Esophagus muscularis mucosa (tissue), 4 donors: ENCODE data around the gene MARF1. TPM values are rescaled to one million over a fixed set of nuclear protein-coding genes. Genes with fewer than 3 reads are reported as not detected.
"Not testable (repeated sequence)": the region's sequence is repeated elsewhere in the genome, so short reads cannot be mapped to it uniquely, and the experiment has no call there.

Experiments used
- DNase-seq: peaks from one replicate; pipeline ENCODE4 v3.0.0-alpha.2; 2017; ENCODE audit errors: extremely low spot score
- H3K27ac ChIP-seq, 4 donors: fragments of 200-600 bp; sonication (generic); replicated peaks in 1 of 4; 1 replicate in 3 of 4; 2 replicates in 1 of 4; pipeline ENCODE4 v1.5.1; 2016 to 2019; ENCODE audit warnings: mild to moderate bottlenecking in 1 of 4
- H3K27me3 ChIP-seq, 4 donors: fragments of 200-600 bp; sonication (generic); one replicate each; pipeline versions ENCODE4 v1.5.1 to v1.6.0; 2016 to 2019
- H3K36me3 ChIP-seq, 4 donors: fragments of 200-600 bp; sonication (generic); one replicate each; pipeline ENCODE4 v1.5.1; 2016 to 2019
- H3K4me1 ChIP-seq, 4 donors: fragments of 200-600 bp; sonication (generic); one replicate each; pipeline ENCODE4 v1.5.1; 2016 to 2019
- H3K4me3 ChIP-seq, 4 donors: fragments of 200-600 bp; sonication (generic); 1 replicate in 2 of 4; 2 replicates in 2 of 4; pipeline ENCODE4 v1.5.1; 2016 to 2019; ENCODE audit warnings: mild to moderate bottlenecking in 4 of 4, moderate library complexity in 1 of 4
- H3K9me3 ChIP-seq, 4 donors: fragments of 200-600 bp; sonication (generic); 1 replicate in 3 of 4; 2 replicates in 1 of 4; pipeline ENCODE4 v1.5.1; 2016 to 2019
- EP300 ChIP-seq: sonication (generic); formaldehyde crosslinking; IDR thresholded peaks from one replicate; pipeline ENCODE4 v1.6.1; 2017; ENCODE audit warnings: antibody characterized with exemption
- POLR2A ChIP-seq: fragments of 450-650 bp; IDR thresholded peaks from one replicate; pipeline ENCODE4 v1.6.1; 2017; ENCODE audit warnings: antibody characterized with exemption, moderate library complexity, mild to moderate bottlenecking, low read depth
- POLR2AphosphoS5 ChIP-seq, 2 donors: sonication (generic); formaldehyde crosslinking; IDR thresholded peaks; one replicate each; pipeline ENCODE4 v1.6.1; 2017; ENCODE audit warnings: antibody characterized with exemption in 2 of 2
- WGBS: methylation state at CpG from one replicate; pipeline ENCODE4 v1.1.5; 2018; 5-methylcytosine and 5-hydroxymethylcytosine counted together
- intact Hi-C: fragments of 100-400 bp; cut with DNase I; formaldehyde crosslinking; loops from one replicate; pipeline ENCODE4 v1.15.1; 2023
- total RNA-seq, 4 donors: library from RNA; depleted of rRNA; stranded (reverse); fragments of >200 nt; gene quantifications; one replicate each; pipeline versions ENCODE4 v1.1.0 to v1.2.1, GENCODE V29; 2016
- TF ChIP-seq, protein P1 (sequence below), 3 experiments: fragments of 200-600 bp in 2 of 3; fragments of 450-650 bp in 1 of 3; sonication (generic) in 2 of 3; IDR thresholded peaks; one replicate each; pipeline ENCODE4 v1.5.1; 2017 to 2019; ENCODE audit warnings: antibody characterized with exemption in 3 of 3, mild to moderate bottlenecking in 2 of 3, moderate library complexity in 1 of 3

Gene MARF1
- total RNA-seq, 4 donors from 2014 or later, result 36.6 to 57.3 (median 52.0) TPM

GRCh38 chr16:15649727-15650018 lies 6.7 kb upstream of the MARF1 start:
- Histone ChIP-seq H3K36me3 (peaks cover 0 to 7% (median 0%) of the 10 kb centered on the region in 4 donors), H3K27ac (peak overlapping the region; percentile 96 to 98 (median 97)), H3K4me3 (peak overlapping the region; percentile 83 to 96 (median 88)), H3K4me1 (peaks cover 35 to 52% (median 48%) of the 10 kb centered on the region in 4 donors), H3K9me3 (no peaks in the 10 kb centered on the region), H3K27me3 (peaks cover 0 to 4% (median 0%) of the 10 kb centered on the region in 4 donors)
- no peak for DNase-seq
- intact Hi-C loops, result no loop called here
- no peak for TF ChIP-seq POLR2A
- TF ChIP-seq, protein P1, sequence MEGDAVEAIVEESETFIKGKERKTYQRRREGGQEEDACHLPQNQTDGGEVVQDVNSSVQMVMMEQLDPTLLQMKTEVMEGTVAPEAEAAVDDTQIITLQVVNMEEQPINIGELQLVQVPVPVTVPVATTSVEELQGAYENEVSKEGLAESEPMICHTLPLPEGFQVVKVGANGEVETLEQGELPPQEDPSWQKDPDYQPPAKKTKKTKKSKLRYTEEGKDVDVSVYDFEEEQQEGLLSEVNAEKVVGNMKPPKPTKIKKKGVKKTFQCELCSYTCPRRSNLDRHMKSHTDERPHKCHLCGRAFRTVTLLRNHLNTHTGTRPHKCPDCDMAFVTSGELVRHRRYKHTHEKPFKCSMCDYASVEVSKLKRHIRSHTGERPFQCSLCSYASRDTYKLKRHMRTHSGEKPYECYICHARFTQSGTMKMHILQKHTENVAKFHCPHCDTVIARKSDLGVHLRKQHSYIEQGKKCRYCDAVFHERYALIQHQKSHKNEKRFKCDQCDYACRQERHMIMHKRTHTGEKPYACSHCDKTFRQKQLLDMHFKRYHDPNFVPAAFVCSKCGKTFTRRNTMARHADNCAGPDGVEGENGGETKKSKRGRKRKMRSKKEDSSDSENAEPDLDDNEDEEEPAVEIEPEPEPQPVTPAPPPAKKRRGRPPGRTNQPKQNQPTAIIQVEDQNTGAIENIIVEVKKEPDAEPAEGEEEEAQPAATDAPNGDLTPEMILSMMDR (IDR thresholded peaks at IDR 0.05), result no peak
- under 1% methylated on average over 14 of the region's 14 CpGs for WGBS

- Histone ChIP-seq H3K4me3 (peak overlapping the region; percentile 83 to 96 (median 88)), H3K4me1 (peaks cover 35 to 48% (median 45%) of the 10 kb centered on the region in 4 donors), H3K27ac (peak overlapping the region; percentile 96 to 98 (median 97))
- H3K9me3 ChIP-seq, H3K36me3 ChIP-seq, DNase-seq, H3K27me3 ChIP-seq, intact Hi-C loops: not testable (repeated sequence)
- 72% methylated on average over 17 of the region's 17 CpGs for WGBS
Observed at GRCh38 chr16:15649311-15649710, 6.4 kb upstream of the MARF1 start.

GRCh38 chr16:15648135-15648730 lies 5.3 kb upstream of the MARF1 start:
- no peak for DNase-seq
- no peak for TF ChIP-seq POLR2AphosphoS5 (IDR thresholded peaks at IDR 0.05)
- Histone ChIP-seq H3K27me3 (peaks cover 0 to 4% (median 0%) of the 10 kb centered on the region in 4 donors), H3K27ac (no peak overlapping the region), H3K4me1 (peaks cover 30 to 45% (median 43%) of the 10 kb centered on the region in 4 donors), H3K4me3 (no peak overlapping the region), H3K36me3 (peaks cover 0 to 7% (median 0%) of the 10 kb centered on the region in 4 donors), H3K9me3 (no peaks in the 10 kb centered on the region)
- intact Hi-C loops, result no loop called here
- 94% methylated on average over 9 of the region's 9 CpGs for WGBS

GRCh38 chr16:15647294-15648014 lies 4.5 kb upstream of the MARF1 start:
- Histone ChIP-seq H3K27ac (no peak overlapping the region), H3K4me1 (peaks cover 27 to 39% (median 35%) of the 10 kb centered on the region in 4 donors), H3K4me3 (no peak overlapping the region), H3K36me3 (peaks cover 0 to 7% (median 0%) of the 10 kb centered on the region in 4 donors), H3K27me3 (peaks cover 0 to 4% (median 0%) of the 10 kb centered on the region in 4 donors), H3K9me3 (no peaks in the 10 kb centered on the region)
- intact Hi-C loops, result loop anchor here (2.0 kb wide), 1 partner anchor 53 kb away; no protein-coding TSS in a partner anchor
- TF ChIP-seq POLR2AphosphoS5 (IDR thresholded peaks at IDR 0.05) (no peak), EP300 (no peak), POLR2A (no peak)
- TF ChIP-seq, protein P1 (IDR thresholded peaks at IDR 0.05), result no peak
- no peak for DNase-seq
- 91% methylated on average over 7 of the region's 7 CpGs for WGBS

GRCh38 chr16:15646557-15647293 lies 3.8 kb upstream of the MARF1 start:
- H3K9me3 ChIP-seq, H3K4me3 ChIP-seq, H3K27me3 ChIP-seq, H3K27ac ChIP-seq, H3K36me3 ChIP-seq, DNase-seq: not testable (repeated sequence)
- WGBS, result 87% methylated on average over 13 of the region's 13 CpGs
- peaks cover 25 to 39% (median 33%) of the 10 kb centered on the region in 4 donors for H3K4me1 ChIP-seq
- intact Hi-C loops, result loop anchor here (2.0 kb wide), 1 partner anchor 54 kb away; no protein-coding TSS in a partner anchor

DNA sequence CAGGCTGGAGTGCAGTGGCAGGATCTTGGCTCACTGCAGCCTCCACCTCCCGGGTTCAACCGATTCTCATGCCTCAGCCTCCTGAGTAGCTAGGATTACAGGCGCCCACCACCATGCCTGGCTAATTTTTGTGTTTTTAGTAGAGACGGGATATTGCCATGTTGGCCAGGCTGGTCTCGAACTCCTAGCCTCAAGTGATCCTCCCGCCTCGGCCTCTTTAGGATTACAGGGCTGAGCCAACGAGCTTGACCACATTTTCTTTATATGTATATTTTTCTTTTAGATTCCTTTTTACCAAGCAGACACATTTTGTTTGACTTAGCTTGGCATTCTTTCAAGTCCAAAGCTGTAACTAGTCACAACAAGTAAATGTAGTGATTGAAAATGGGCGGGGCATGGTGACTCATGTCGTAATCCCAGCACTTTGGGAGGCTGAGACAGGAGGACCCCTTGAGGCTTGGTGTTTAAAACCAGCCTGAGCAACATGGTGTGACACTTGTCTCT lies 2.1 kb upstream of the MARF1 start:
- H3K36me3 ChIP-seq, H3K27ac ChIP-seq, H3K9me3 ChIP-seq, H3K4me3 ChIP-seq, intact Hi-C loops, H3K27me3 ChIP-seq, DNase-seq: not testable (repeated sequence)
- WGBS, result 77% methylated on average over 10 of the region's 10 CpGs
- peaks cover 24 to 42% (median 36%) of the 10 kb centered on the region in 4 donors for H3K4me1 ChIP-seq
